Measurements from ENCODE around the gene PRRC2A. TPM values are rescaled to one million over a fixed set of nuclear protein-coding genes. Genes with fewer than 3 reads are reported as not detected.

PRRC2A gene
- total and polyA plus RNA-seq, 4 donors: 73.7 to 157 (median 103) TPM

DNA sequence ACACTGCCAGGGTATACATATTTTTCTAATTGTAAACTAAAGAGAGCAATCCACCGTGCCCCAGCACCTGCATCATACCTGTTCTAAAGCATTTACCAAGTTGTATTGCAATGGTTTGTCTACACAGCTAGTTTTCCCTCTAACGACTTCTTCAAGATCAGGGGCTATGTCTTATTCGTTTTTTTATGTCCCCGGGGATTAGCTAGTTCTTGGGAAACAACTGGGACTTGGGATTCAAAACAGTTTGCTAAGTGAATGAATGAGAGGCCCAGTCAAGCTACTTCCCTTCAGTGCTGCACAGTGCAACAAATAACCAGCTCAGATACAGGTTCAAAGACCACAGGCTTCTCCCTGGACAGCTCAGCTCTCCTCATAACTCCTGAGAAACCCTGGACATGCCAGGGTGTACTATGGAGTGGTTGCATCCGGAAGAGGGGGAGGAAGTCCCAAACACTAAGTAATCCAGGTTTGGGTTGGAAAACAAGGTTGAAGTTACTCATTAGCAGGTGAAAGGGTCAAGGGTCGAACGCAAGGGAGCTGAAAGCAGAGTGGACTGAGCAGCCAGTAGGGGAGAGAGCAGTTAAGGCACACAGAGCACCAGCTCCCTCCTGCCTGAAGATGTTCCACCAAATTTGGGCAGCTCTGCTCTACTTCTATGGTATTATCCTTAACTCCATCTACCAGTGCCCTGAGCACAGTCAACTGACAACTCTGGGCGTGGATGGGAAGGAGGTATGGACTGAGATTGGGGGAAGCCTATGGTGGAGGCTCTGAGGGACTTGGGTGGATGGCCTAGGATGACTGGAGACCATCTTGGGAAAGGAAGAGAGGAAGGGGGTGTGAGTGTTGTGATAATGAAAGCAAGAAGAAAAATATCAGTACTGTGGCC, 35.1 kb downstream of the PRRC2A start, which contains the start of gene APOM:
Gene APOM, plus strand, starts transcription at position 546 of the 889 bp plus-strand sequence. Its CDS starts 73 bp downstream, at position 619.
- H3K36me3 ChIP-seq (ENCODE audit: control insufficient read depth in 4 of 4, insufficient read depth in 4 of 4, low read length in 4 of 4): peaks cover 3 to 18% (median 6%) of the 10 kb centered on the region in 4 donors
- no peaks in the 10 kb centered on the region for H3K9me3 ChIP-seq (ENCODE audit: control insufficient read depth in 4 of 4, insufficient read depth in 3 of 4, low read length in 3 of 4)
- H3K4me3 ChIP-seq: no peak within 1 kb of the TSS
- WGBS, 2 donors: 88 to 93% methylated on average over 8 of the region's 8 CpGs
- TF ChIP-seq, protein P1, sequence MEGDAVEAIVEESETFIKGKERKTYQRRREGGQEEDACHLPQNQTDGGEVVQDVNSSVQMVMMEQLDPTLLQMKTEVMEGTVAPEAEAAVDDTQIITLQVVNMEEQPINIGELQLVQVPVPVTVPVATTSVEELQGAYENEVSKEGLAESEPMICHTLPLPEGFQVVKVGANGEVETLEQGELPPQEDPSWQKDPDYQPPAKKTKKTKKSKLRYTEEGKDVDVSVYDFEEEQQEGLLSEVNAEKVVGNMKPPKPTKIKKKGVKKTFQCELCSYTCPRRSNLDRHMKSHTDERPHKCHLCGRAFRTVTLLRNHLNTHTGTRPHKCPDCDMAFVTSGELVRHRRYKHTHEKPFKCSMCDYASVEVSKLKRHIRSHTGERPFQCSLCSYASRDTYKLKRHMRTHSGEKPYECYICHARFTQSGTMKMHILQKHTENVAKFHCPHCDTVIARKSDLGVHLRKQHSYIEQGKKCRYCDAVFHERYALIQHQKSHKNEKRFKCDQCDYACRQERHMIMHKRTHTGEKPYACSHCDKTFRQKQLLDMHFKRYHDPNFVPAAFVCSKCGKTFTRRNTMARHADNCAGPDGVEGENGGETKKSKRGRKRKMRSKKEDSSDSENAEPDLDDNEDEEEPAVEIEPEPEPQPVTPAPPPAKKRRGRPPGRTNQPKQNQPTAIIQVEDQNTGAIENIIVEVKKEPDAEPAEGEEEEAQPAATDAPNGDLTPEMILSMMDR (IDR thresholded peaks at IDR 0.05; ENCODE audit: control extremely low read depth, extremely low read depth): no peak
- DNase-seq (no peak), ATAC-seq (ENCODE audit: insufficient read depth, low FRiP score) (no peak)
- no peaks in the 10 kb centered on the region for H3K27me3 ChIP-seq (ENCODE audit: control insufficient read depth in 3 of 3, insufficient read depth in 3 of 3, low read length in 2 of 3)
- no peak within 1 kb of the TSS for H3K9ac ChIP-seq (ENCODE audit: insufficient read depth in 1 of 2, low read length in 2 of 2)
- H3K27ac ChIP-seq (ENCODE audit: low read depth in 1 of 2, low read length in 1 of 2): no peak within 1 kb of the TSS
- peaks cover 4 to 42% (median 15%) of the 10 kb centered on the region in 5 donors for H3K4me1 ChIP-seq (ENCODE audit: control insufficient read depth in 5 of 5, insufficient read depth in 5 of 5, low read length in 5 of 5)

DNA sequence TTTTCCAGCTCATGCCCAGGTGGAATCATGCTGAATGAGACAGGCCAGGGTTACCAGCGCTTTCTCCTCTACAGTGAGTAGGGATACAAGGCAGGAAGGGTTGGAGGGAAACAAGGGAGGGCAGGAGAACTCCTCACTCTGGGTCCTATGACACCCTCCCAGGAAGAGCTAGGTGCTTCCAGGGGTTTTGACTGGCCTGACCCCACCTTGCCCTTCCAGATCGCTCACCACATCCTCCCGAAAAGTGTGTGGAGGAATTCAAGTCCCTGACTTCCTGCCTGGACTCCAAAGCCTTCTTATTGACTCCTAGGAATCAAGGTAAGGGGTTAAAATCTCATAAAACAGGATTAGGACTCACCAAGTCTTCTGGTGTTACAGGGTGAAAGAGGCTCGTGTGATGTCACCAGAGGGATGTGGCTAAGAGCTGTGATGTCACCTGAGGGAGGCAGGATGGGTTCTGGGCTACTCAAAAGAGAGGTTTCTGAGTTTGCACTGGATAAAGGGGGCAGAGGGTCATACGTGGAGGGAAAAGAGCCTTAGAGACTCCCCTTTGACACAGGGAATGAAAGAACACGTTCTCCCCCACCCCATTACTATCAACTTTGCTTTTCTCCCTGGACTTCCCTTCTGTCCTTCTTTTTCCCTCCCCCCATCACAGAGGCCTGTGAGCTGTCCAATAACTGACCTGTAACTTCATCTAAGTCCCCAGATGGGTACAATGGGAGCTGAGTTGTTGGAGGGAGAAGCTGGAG, 37.1 kb downstream of the PRRC2A start:
- Histone ChIP-seq H3K27me3 (ENCODE audit: control insufficient read depth in 3 of 3, insufficient read depth in 3 of 3, low read length in 2 of 3) (no peaks in the 10 kb centered on the region), H3K4me3 (no peak overlapping the region), H3K4me1 (ENCODE audit: control insufficient read depth in 5 of 5, insufficient read depth in 5 of 5, low read length in 5 of 5) (peaks cover 3 to 40% (median 9%) of the 10 kb centered on the region in 5 donors), H3K9ac (ENCODE audit: insufficient read depth in 1 of 2, low read length in 2 of 2) (no peak overlapping the region), H3K27ac (ENCODE audit: low read depth in 1 of 2, low read length in 1 of 2) (no peak overlapping the region), H3K36me3 (ENCODE audit: control insufficient read depth in 4 of 4, insufficient read depth in 4 of 4, low read length in 4 of 4) (peaks cover 3 to 26% (median 7%) of the 10 kb centered on the region in 4 donors), H3K9me3 (ENCODE audit: control insufficient read depth in 4 of 4, insufficient read depth in 3 of 4, low read length in 3 of 4) (no peaks in the 10 kb centered on the region)
- DNase-seq: no peak
- no peak for ATAC-seq (ENCODE audit: insufficient read depth, low FRiP score)
- TF ChIP-seq, protein P1 (IDR thresholded peaks at IDR 0.05; ENCODE audit: control extremely low read depth, extremely low read depth): no peak
- WGBS, 2 donors: 81 to 90% methylated on average over 6 of the region's 6 CpGs

DNA sequence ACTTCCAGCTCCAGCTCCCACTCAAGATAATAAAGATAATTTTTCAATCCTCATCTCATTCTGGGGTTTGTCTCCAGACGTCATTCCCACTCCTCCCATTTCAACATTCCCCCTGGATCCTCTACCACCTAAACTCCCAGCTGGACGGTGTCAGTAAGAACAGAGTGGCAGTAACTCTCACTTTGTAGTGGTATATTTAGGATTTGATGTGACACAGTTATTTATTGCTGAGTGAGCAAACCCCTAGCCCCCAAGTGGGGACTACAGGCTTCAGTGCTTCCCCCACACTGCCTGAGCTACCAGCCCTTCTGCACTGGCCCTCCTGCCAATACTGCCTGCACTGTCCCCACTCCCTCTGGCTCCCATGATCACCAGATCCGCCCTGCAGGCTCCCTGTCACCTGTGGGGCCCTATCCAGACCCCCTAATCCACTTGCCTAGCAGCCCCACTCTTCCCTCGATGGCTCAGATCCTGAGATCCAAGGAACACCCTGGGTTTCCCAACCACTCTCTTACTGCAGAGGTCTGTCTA, 37.7 kb downstream of the PRRC2A start:
- H3K36me3 ChIP-seq (ENCODE audit: control insufficient read depth in 4 of 4, insufficient read depth in 4 of 4, low read length in 4 of 4): peaks cover 3 to 27% (median 7%) of the 10 kb centered on the region in 4 donors
- ATAC-seq (ENCODE audit: insufficient read depth, low FRiP score): no peak
- DNase-seq: no peak
- H3K27ac ChIP-seq (ENCODE audit: low read depth in 1 of 2, low read length in 1 of 2): no peak overlapping the region
- 87 to 91% methylated on average over 4 of the region's 4 CpGs for WGBS, 2 donors
- H3K27me3 ChIP-seq (ENCODE audit: control insufficient read depth in 3 of 3, insufficient read depth in 3 of 3, low read length in 2 of 3): no peaks in the 10 kb centered on the region
- H3K4me1 ChIP-seq (ENCODE audit: control insufficient read depth in 5 of 5, insufficient read depth in 5 of 5, low read length in 5 of 5): peaks cover 4 to 42% (median 9%) of the 10 kb centered on the region in 5 donors
- no peak overlapping the region for H3K4me3 ChIP-seq
- H3K9me3 ChIP-seq (ENCODE audit: control insufficient read depth in 4 of 4, insufficient read depth in 3 of 4, low read length in 3 of 4): no peaks in the 10 kb centered on the region
- TF ChIP-seq, protein P1 (IDR thresholded peaks at IDR 0.05; ENCODE audit: control extremely low read depth, extremely low read depth): no peak
- H3K9ac ChIP-seq (ENCODE audit: insufficient read depth in 1 of 2, low read length in 2 of 2): no peak overlapping the region
